GM12878 (cell line): ENCODE results near the gene RASGRP3.

Experiments used
- CEBPB ChIP-seq, 2 experiments: fragments of 150-350 bp in 1 of 2; IDR thresholded peaks; 2 replicates each; pipeline ENCODE4 v1.6.1; 2012 to 2014; ENCODE audit warnings: low read depth in 2 of 2, low read length in 2 of 2, borderline replicate concordance in 1 of 2, inconsistent platforms in 1 of 2
- EP300 ChIP-seq, 2 experiments: fragments of 150-350 bp in 1 of 2; IDR thresholded peaks; 2 replicates each; pipeline ENCODE4 v1.6.1; 2011 to 2012; ENCODE audit warnings: low read depth in 2 of 2, low read length in 2 of 2, borderline replicate concordance in 1 of 2, improper control_type of control experiment in 1 of 2, inconsistent platforms in 1 of 2; ENCODE audit not compliant: control insufficient read depth in 1 of 2
- GATAD2B ChIP-seq: fragments of 450-650 bp; conservative IDR thresholded peaks from 2 replicates; pipeline ENCODE4 v1.6.1; 2017; ENCODE audit warnings: low read depth, mild to moderate bottlenecking, moderate library complexity
- HDAC2 ChIP-seq: fragments of 200-600 bp; sonication (generic); IDR thresholded peaks from 2 replicates; pipeline ENCODE4 v1.6.1; 2017
- NBN ChIP-seq: fragments of 450-650 bp; IDR thresholded peaks from 2 replicates; pipeline ENCODE4 v1.6.1; 2016
- SMC3 ChIP-seq: IDR thresholded peaks from 2 replicates; pipeline ENCODE4 v1.6.1; 2011; ENCODE audit warnings: low read length, improper control_type of control experiment, borderline replicate concordance
- SP1 ChIP-seq: IDR thresholded peaks from one replicate; pipeline ENCODE4 v1.6.1; 2011; ENCODE audit warnings: low read depth, low read length
- TAF1 ChIP-seq: IDR thresholded peaks from 2 replicates; pipeline ENCODE4 v1.6.1; 2011; ENCODE audit warnings: mild to moderate bottlenecking, low read depth, low read length, borderline replicate concordance
- TF ChIP-seq, protein P1 (sequence below): fragments of 450-650 bp; IDR thresholded peaks from 2 replicates; pipeline ENCODE4 v1.6.1; 2014; ENCODE audit warnings: mild to moderate bottlenecking

DNA sequence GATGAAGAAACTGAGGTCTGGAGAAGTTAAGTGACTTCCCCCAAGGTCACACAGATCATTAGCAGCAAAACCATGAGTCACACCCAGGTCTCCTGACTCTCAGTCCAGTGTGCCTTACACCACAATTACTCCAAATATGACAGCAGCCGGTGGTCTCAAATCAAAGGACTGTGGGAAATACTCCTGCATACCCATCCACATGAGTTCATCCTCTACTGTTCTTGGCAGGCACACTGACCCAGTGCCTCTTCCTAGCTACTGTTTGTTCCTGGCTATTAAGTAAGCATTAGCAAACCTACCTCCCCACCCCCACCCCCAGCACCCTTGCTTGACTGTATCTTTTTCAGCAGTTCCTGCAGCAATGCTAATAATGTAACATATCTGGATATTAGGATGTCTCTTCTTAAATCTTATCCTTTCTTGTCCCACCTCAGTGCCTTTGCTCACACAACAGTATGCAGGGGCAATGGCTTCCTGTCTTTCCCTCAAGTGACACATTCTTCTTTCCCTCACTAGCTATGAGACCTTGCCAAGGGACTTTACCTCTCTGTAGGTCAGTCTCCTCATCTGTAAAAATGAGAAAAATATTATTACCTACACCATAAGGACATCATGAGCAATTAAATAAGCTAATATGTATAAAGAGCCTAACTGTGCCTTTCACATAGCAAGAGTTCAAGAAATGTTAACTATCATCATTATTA, 76.5 kb downstream of the RASGRP3 start:
- TF ChIP-seq TAF1 (no peak), SMC3 (no peak), HDAC2 (no peak), SP1 (no peak), CEBPB (IDR thresholded peaks at IDR 0.05; ENCODE audit: borderline replicate concordance in 1 of 2, low read depth in 2 of 2, low read length in 2 of 2) (no peak), NBN (no peak), GATAD2B (no peak), EP300 (IDR thresholded peaks at IDR 0.05; ENCODE audit: borderline replicate concordance in 1 of 2, control insufficient read depth in 1 of 2, low read depth in 2 of 2, low read length in 2 of 2) (no peak)
- TF ChIP-seq, protein P1, sequence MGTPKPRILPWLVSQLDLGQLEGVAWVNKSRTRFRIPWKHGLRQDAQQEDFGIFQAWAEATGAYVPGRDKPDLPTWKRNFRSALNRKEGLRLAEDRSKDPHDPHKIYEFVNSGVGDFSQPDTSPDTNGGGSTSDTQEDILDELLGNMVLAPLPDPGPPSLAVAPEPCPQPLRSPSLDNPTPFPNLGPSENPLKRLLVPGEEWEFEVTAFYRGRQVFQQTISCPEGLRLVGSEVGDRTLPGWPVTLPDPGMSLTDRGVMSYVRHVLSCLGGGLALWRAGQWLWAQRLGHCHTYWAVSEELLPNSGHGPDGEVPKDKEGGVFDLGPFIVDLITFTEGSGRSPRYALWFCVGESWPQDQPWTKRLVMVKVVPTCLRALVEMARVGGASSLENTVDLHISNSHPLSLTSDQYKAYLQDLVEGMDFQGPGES: no peak
